Measurements from ENCODE around the gene TIMD4.

DNA sequence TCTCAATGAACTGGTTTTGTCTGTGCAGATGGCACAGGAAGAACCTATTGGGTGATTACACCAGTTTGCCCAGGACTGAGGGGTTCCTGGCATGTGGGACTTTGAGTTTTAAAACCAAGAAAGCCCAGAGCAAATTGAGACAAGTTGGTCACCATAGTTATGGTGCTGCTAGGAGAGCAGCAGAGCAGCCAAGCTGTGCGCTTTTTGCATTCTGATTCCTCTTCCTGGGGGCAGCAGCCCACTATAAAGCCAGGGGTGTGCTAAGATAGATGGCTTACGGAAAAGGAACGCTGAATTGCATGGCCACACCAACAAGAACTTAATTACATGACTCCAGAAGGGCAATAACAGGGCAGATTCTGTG, 49.7 kb downstream of the TIMD4 start:
- no peak for TF ChIP-seq GATA2 (IDR thresholded peaks at IDR 0.05; ENCODE audit: low read depth, low read length)
- TF ChIP-seq GATA3 (IDR thresholded peaks at IDR 0.05; ENCODE audit: low read depth, low read length), result no peak
